Ovary (tissue), 9 donors: Measurements from ENCODE around the gene OR52A1. TPM values are rescaled to one million over a fixed set of nuclear protein-coding genes. Genes with fewer than 3 reads are reported as not detected.
A peak's percentile ranks its signal among the peaks of the same experiment; 100 is the strongest.

ENCODE experiments used
- DNase-seq, 5 donors: peaks; one replicate each; pipeline ENCODE4 v3.0.0-alpha.2; 2019 to 2020
- H3K27ac ChIP-seq, 2 donors: fragments of 200-600 bp; one replicate each; pipeline versions ENCODE4 v1.5.1 to v1.8.0; 2019 to 2022
- H3K27me3 ChIP-seq: fragments of 200-600 bp; one replicate; pipeline ENCODE4 v1.8.0; 2022
- H3K36me3 ChIP-seq: fragments of 200-600 bp; sonication (generic); one replicate; pipeline ENCODE4 v1.5.1; 2019
- H3K4me1 ChIP-seq: one replicate; pipeline ENCODE4 v1.8.1; 2013; ENCODE audit warnings: mild to moderate bottlenecking, moderate library complexity; ENCODE audit not compliant: insufficient read depth
- H3K4me3 ChIP-seq: fragments of 200-600 bp; sonication (generic); one replicate; pipeline ENCODE4 v1.5.1; 2017
- H3K9me3 ChIP-seq, 2 donors: fragments of 200-600 bp in 1 of 2; sonication (generic) in 1 of 2; one replicate each; pipeline versions ENCODE4 v1.5.1 to v1.8.1; 2013 to 2019; ENCODE audit warnings: mild to moderate bottlenecking in 1 of 2, moderate library complexity in 1 of 2
- EP300 ChIP-seq: sonication (generic); formaldehyde crosslinking; IDR thresholded peaks from one replicate; pipeline ENCODE4 v1.6.1; 2017; ENCODE audit warnings: antibody characterized with exemption
- POLR2A ChIP-seq: fragments of 450-650 bp; IDR thresholded peaks from one replicate; pipeline ENCODE4 v1.6.1; 2017; ENCODE audit warnings: antibody characterized with exemption, mild to moderate bottlenecking, moderate library complexity
- WGBS, 3 donors: extraction: QIAGEN DNeasy Blood & Tissue Kit in 1 of 3; methylation state at CpG; one replicate each; pipeline versions ENCODE4 v1.1.5 to v1.1.7; 2013 to 2017; 5-methylcytosine and 5-hydroxymethylcytosine counted together
- intact Hi-C, 4 donors: fragments of 100-400 bp; cut with DNase I; formaldehyde crosslinking; loops; one replicate each; pipeline versions ENCODE4 v1.11.0 to v1.15.1; 2022 to 2023
- polyA plus RNA-seq, 2 donors: library from polyadenylated mRNA; stranded (reverse); fragments of 200-250 nt in 1 of 2; fragments of 350-450 nt in 1 of 2; fragmentation: Illumina TruSeq in 1 of 2; extraction: RNeasy Lipid Tissue Mini Kit (QIAGEN cat#74804) in 1 of 2; gene quantifications; one replicate each; pipeline ENCODE4 v1.2.3, GENCODE V29; 2013 to 2014
- total RNA-seq, 7 donors: library from RNA; depleted of rRNA in 2 of 7; stranded (reverse); fragments of >200 nt in 2 of 7; fragmentation: NEBNext Ultra II Directional in 3 of 7; extraction: Animal tissue kit (Norgen Biotek cat#: 25700) in 3 of 7; gene quantifications; one replicate each; pipeline versions ENCODE4 v1.1.0 to v1.2.4, GENCODE V29; 2016 to 2023
- TF ChIP-seq, protein P1 (sequence below), 3 donors: fragments of 450-650 bp in 2 of 3; fragments of 200-600 bp in 1 of 3; IDR thresholded peaks; one replicate each; pipeline versions ENCODE4 v1.5.1 to v1.8.0; 2016 to 2022; ENCODE audit warnings: antibody characterized with exemption in 3 of 3, mild to moderate bottlenecking in 1 of 3
- donor health status: DM: no; HTN: no; CAD: no; lungs with moderate emphysema.
- donor health status: DM: no; HTN: no; CAD: no.
- donor health status: Bipolar disorder and iron deficiency.
- donor health status: DM: yes; HTN: yes; CAD: no.
- donor health status: DM: no; HTN: no; CAD: no.
- donor health status: DM: yes; HTN: yes; CAD: no.

Gene OR52A1
- total and polyA plus RNA-seq, 9 donors: 0.02 TPM; not detected in 8

DNA sequence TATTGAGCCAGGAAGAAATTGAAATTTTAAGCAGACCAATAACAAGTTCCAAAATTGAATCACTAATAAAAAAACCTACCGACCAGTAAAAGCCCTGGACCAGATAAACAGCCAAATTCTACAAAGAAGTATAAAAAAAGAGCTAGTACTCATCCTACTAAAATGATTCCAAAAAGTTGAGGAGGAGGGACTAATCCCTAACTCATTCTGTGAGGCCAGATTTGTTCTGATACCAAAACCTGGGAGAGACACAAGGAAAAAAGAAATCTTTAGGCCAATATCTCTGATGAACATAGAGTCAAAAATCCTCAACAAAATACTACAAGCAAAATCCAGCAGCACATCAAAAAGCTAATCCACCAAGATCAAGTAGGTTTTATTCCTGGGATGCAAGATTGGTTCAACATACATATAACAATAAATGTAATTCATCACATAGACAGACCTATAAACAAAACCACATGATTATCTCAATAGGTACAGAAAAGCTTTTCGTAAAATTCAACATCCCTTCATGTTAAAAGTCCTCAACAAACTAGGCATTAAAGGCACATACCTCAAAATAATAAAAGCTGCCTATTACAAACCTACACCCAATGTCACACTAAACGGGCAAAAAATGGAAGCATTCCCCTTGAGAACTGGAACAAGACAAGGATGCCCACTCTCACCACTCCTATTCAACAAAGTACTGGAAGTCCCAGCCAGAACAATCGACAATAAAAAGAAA lies 29.5 kb downstream of the OR52A1 start:
- DNase-seq: no peak
- 53 to 61% (median 58%) methylated on average over 4 of the region's 4 CpGs for WGBS, 3 donors
- Histone ChIP-seq H3K9me3 (no peaks in the 10 kb centered on the region), H3K27ac (no peak overlapping the region), H3K27me3 (no peaks in the 10 kb centered on the region), H3K36me3 (no peaks in the 10 kb centered on the region), H3K4me3 (no peak overlapping the region), H3K4me1 (no peaks in the 10 kb centered on the region)
- intact Hi-C loops: no loop called here
- TF ChIP-seq, protein P1, sequence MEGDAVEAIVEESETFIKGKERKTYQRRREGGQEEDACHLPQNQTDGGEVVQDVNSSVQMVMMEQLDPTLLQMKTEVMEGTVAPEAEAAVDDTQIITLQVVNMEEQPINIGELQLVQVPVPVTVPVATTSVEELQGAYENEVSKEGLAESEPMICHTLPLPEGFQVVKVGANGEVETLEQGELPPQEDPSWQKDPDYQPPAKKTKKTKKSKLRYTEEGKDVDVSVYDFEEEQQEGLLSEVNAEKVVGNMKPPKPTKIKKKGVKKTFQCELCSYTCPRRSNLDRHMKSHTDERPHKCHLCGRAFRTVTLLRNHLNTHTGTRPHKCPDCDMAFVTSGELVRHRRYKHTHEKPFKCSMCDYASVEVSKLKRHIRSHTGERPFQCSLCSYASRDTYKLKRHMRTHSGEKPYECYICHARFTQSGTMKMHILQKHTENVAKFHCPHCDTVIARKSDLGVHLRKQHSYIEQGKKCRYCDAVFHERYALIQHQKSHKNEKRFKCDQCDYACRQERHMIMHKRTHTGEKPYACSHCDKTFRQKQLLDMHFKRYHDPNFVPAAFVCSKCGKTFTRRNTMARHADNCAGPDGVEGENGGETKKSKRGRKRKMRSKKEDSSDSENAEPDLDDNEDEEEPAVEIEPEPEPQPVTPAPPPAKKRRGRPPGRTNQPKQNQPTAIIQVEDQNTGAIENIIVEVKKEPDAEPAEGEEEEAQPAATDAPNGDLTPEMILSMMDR (IDR thresholded peaks at IDR 0.05): no peak
- TF ChIP-seq EP300: no peak
- TF ChIP-seq POLR2A: no peak

DNA sequence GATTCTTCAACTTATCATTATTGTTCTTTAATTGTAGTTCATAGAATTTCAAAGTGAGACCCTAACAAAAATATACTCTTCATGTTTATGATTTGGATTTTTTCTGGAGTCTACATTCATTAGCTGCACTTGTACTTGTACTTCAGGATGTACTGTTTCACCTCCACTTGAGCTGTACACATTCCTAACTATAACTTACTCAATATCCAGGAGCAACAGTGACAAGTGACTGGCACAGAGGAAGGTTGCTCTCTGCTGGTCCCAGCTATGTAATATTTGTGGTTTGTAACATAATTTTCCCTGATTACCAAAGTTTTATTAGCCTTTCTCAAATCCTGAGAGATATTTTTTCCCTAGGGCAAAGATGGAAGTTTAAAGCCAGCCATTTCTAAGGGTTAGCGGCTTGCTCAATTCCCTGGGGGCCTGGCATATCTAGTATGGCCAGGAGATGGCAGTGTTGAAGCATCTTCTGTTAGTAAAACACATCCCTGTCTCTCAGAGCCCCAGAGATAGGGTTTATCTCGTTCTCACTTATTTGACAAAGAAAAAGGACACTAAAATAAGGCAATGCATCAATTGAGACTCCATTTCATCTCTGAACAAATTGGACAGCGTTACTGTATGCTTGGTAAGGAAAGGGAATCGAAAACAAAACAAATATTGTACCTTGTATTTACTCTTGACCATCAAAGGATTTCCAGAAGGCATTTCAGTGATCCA lies 30.6 kb downstream of the OR52A1 start:
- Histone ChIP-seq H3K36me3 (no peaks in the 10 kb centered on the region), H3K4me3 (no peak overlapping the region), H3K9me3 (no peaks in the 10 kb centered on the region), H3K4me1 (no peaks in the 10 kb centered on the region), H3K27me3 (no peaks in the 10 kb centered on the region), H3K27ac (no peak overlapping the region)
- TF ChIP-seq, protein P1 (IDR thresholded peaks at IDR 0.05): peak in 1 of 3 donors; percentile 38
- no peak for TF ChIP-seq POLR2A
- peak; percentile 20 to 64 (median 42) for DNase-seq
- WGBS, 3 donors: 3 to 6% (median 4%) methylated on average over 4 of the region's 4 CpGs
- intact Hi-C loops: no loop called here

DNA sequence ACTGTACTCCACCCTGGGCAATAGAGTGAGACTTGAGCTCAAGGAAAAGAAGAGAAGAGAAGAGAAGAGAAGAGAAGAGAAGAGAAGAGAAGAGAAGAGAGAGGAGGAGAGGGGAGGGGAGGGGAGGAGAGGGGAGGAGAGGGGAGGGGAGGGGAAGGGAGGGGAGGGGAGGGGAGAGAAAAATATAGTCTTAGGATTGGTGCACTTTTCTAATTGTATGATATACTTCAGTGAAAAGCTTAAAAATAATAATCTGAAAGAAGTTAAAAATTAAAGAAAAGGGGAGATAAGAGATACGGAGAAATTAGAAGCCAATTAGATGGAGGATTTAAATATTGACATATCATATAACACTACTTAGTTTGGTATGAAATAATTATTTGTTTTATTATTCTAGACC lies 35.7 kb downstream of the OR52A1 start:
- Histone ChIP-seq H3K27ac (no peak overlapping the region), H3K9me3 (no peaks in the 10 kb centered on the region), H3K4me1 (no peaks in the 10 kb centered on the region), H3K4me3 (no peak overlapping the region), H3K36me3 (no peaks in the 10 kb centered on the region), H3K27me3 (no peaks in the 10 kb centered on the region)
- WGBS, 3 donors: 56 to 83% (median 70%) methylated on average over 1 of the region's 1 CpG
- intact Hi-C loops: no loop called here
- TF ChIP-seq EP300: no peak
- TF ChIP-seq POLR2A: no peak
- TF ChIP-seq, protein P1 (IDR thresholded peaks at IDR 0.05): no peak
- no peak for DNase-seq

DNA sequence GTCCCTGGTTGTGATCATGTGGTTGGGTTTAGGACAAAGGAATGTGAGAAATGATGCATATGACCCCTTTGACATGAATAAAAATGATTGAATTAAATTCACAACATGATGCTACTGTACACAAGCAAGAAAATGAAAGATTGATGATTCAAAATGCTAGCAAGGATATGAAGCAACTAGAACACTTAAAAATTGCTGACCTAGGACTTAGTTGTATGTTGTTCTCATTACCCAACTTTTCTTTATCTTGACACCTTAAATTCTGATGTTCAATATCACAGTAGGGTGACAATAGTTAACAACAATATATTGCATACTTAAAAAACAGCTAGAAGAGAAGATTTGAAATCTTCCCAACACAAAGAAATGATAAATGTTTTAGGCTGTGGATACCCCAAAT lies 37.0 kb downstream of the OR52A1 start:
- intact Hi-C loops: no loop called here
- Histone ChIP-seq H3K4me3 (no peak overlapping the region), H3K27me3 (no peaks in the 10 kb centered on the region), H3K9me3 (no peaks in the 10 kb centered on the region), H3K27ac (no peak overlapping the region), H3K36me3 (no peaks in the 10 kb centered on the region), H3K4me1 (no peaks in the 10 kb centered on the region)
- no peak for DNase-seq
- TF ChIP-seq EP300 (no peak), POLR2A (no peak)
- TF ChIP-seq, protein P1 (IDR thresholded peaks at IDR 0.05): no peak
